HG03095 (cell line): ENCODE results near the gene GBP2.
"Not testable (repeated sequence)": the region's sequence is repeated elsewhere in the genome, so short reads cannot be mapped to it uniquely, and the experiment has no call there.

Experiments used
- ATAC-seq: cut with Tn5 transposase; IDR thresholded peaks from one replicate; pipeline ENCODE4 v1.9.1; 2021; ENCODE audit warnings: moderate library complexity; ENCODE audit not compliant: unreplicated experiment

Gene GBP2

GRCh38 chr1:89128003-89128458, 2.1 kb upstream of the GBP2 start:
- ATAC-seq: not testable (repeated sequence)

GRCh38 chr1:89126602-89127565, 970 bp upstream of the GBP2 start:
- not testable (repeated sequence) for ATAC-seq

GRCh38 chr1:89125240-89125912, 538 bp downstream of the GBP2 start:
- ATAC-seq: peak; percentile 26

- ATAC-seq: no peak
These were observed 4.3 kb downstream of the GBP2 start for GRCh38 chr1:89121641-89122040.

GRCh38 chr1:89114662-89115061, 11.3 kb downstream of the GBP2 start:
- ATAC-seq: no peak

GRCh38 chr1:89112871-89113613, 12.9 kb downstream of the GBP2 start:
- no peak for ATAC-seq

- no peak for ATAC-seq
These were observed 21.2 kb downstream of the GBP2 start for GRCh38 chr1:89104687-89105086.

- no peak for ATAC-seq
These were observed 21.8 kb downstream of the GBP2 start for GRCh38 chr1:89104147-89104546.

- no peak for ATAC-seq
These were observed 23.9 kb downstream of the GBP2 start for GRCh38 chr1:89102021-89102420.

GRCh38 chr1:89100412-89100811, 25.5 kb downstream of the GBP2 start:
- ATAC-seq: no peak

GRCh38 chr1:89098857-89099256, 27.1 kb downstream of the GBP2 start:
- no peak for ATAC-seq

- ATAC-seq: no peak
These were observed 30.2 kb downstream of the GBP2 start for GRCh38 chr1:89095737-89096136.

GRCh38 chr1:89089962-89090361, 36.0 kb downstream of the GBP2 start:
- no peak for ATAC-seq

- no peak for ATAC-seq
These were observed 37.3 kb downstream of the GBP2 start for GRCh38 chr1:89088572-89088971.

- ATAC-seq: no peak
These were observed 38.7 kb downstream of the GBP2 start for GRCh38 chr1:89087241-89087640.

GRCh38 chr1:89085781-89086180, 40.1 kb downstream of the GBP2 start:
- ATAC-seq: no peak

- ATAC-seq: peak; percentile 69
These were observed 44.9 kb downstream of the GBP2 start for GRCh38 chr1:89081005-89081404.

GRCh38 chr1:89080068-89080467, 45.8 kb downstream of the GBP2 start:
- ATAC-seq: not testable (repeated sequence)

- not testable (repeated sequence) for ATAC-seq
These were observed 53.3 kb downstream of the GBP2 start for GRCh38 chr1:89072466-89073065.

GRCh38 chr1:89070509-89070908, 55.4 kb downstream of the GBP2 start:
- ATAC-seq: no peak

- no peak for ATAC-seq
These were observed 56.0 kb downstream of the GBP2 start for GRCh38 chr1:89069951-89070350.
